ENCODE results near the gene CTBP1. TPM values are rescaled to one million over a fixed set of nuclear protein-coding genes. Genes with fewer than 3 reads are reported as not detected.

The CTBP1 gene
- total and polyA plus RNA-seq, 4 donors, result 121 to 204 (median 138) TPM

DNA sequence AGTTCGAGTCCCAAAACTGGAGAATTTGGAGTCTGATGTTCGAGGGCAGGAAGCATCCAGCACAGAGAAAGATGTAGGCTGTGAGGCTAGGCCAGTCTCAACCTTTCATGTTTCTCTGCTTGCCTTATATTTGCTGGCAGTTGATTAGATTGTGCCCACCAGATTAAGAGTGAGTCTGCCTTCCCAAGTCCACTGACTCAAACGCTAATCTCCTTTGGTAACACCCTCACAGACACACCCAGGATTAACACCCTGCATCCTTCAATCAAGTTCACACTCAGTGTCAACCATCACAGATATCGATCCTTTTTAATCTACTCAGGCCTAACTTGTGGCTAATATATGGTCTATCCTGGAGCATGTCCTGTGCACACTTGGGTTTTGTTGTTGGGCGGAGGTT is 22.8 kb upstream of the CTBP1 start:
- TF ChIP-seq, protein P1, sequence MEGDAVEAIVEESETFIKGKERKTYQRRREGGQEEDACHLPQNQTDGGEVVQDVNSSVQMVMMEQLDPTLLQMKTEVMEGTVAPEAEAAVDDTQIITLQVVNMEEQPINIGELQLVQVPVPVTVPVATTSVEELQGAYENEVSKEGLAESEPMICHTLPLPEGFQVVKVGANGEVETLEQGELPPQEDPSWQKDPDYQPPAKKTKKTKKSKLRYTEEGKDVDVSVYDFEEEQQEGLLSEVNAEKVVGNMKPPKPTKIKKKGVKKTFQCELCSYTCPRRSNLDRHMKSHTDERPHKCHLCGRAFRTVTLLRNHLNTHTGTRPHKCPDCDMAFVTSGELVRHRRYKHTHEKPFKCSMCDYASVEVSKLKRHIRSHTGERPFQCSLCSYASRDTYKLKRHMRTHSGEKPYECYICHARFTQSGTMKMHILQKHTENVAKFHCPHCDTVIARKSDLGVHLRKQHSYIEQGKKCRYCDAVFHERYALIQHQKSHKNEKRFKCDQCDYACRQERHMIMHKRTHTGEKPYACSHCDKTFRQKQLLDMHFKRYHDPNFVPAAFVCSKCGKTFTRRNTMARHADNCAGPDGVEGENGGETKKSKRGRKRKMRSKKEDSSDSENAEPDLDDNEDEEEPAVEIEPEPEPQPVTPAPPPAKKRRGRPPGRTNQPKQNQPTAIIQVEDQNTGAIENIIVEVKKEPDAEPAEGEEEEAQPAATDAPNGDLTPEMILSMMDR (IDR thresholded peaks at IDR 0.05; ENCODE audit: control extremely low read depth, extremely low read depth), result no peak
- Histone ChIP-seq H3K9me3 (ENCODE audit: control insufficient read depth in 4 of 4, insufficient read depth in 3 of 4, low read length in 3 of 4) (no peaks in the 10 kb centered on the region), H3K9ac (ENCODE audit: insufficient read depth in 1 of 2, low read length in 2 of 2) (no peak overlapping the region), H3K4me3 (no peak overlapping the region), H3K27ac (ENCODE audit: low read depth in 1 of 2, low read length in 1 of 2) (no peak overlapping the region), H3K4me1 (ENCODE audit: control insufficient read depth in 5 of 5, insufficient read depth in 5 of 5, low read length in 5 of 5) (no peaks in the 10 kb centered on the region), H3K27me3 (ENCODE audit: control insufficient read depth in 3 of 3, insufficient read depth in 3 of 3, low read length in 2 of 3) (no peaks in the 10 kb centered on the region), H3K36me3 (ENCODE audit: control insufficient read depth in 4 of 4, insufficient read depth in 4 of 4, low read length in 4 of 4) (no peaks in the 10 kb centered on the region)
- WGBS, 2 donors, result 96 to 98% methylated on average over 5 of the region's 5 CpGs
- no peak for DNase-seq
- ATAC-seq (ENCODE audit: insufficient read depth, low FRiP score), result no peak

DNA sequence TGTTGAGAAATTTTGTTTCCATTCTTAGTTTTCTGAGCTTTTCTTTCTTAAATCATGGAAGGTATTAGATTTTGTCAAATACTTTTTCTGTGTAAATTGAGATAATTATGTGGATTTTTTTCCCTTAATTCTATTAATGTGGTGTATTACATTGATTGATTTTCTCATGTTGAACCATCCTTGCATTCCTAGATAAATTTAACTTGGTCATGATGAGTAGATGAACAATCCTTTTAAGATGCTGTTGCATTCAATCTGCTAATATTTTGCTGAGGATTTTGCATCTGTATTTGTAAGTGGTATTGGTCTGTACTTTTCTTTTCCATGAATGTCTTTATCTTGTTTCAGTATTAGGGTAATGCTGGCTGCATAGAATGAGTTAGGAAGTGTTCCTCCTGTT is 20.3 kb upstream of the CTBP1 start:
- no peak for DNase-seq
- no peaks in the 10 kb centered on the region for H3K27me3 ChIP-seq (ENCODE audit: control insufficient read depth in 3 of 3, insufficient read depth in 3 of 3, low read length in 2 of 3)
- H3K9me3 ChIP-seq (ENCODE audit: control insufficient read depth in 4 of 4, insufficient read depth in 3 of 4, low read length in 3 of 4), result no peaks in the 10 kb centered on the region
- TF ChIP-seq, protein P1 (IDR thresholded peaks at IDR 0.05; ENCODE audit: control extremely low read depth, extremely low read depth), result no peak
- H3K36me3 ChIP-seq (ENCODE audit: control insufficient read depth in 4 of 4, insufficient read depth in 4 of 4, low read length in 4 of 4), result no peaks in the 10 kb centered on the region
- H3K4me1 ChIP-seq (ENCODE audit: control insufficient read depth in 5 of 5, insufficient read depth in 5 of 5, low read length in 5 of 5), result no peaks in the 10 kb centered on the region
- no peak overlapping the region for H3K9ac ChIP-seq (ENCODE audit: insufficient read depth in 1 of 2, low read length in 2 of 2)
- H3K27ac ChIP-seq (ENCODE audit: low read depth in 1 of 2, low read length in 1 of 2), result no peak overlapping the region
- ATAC-seq (ENCODE audit: insufficient read depth, low FRiP score), result no peak
- no peak overlapping the region for H3K4me3 ChIP-seq

DNA sequence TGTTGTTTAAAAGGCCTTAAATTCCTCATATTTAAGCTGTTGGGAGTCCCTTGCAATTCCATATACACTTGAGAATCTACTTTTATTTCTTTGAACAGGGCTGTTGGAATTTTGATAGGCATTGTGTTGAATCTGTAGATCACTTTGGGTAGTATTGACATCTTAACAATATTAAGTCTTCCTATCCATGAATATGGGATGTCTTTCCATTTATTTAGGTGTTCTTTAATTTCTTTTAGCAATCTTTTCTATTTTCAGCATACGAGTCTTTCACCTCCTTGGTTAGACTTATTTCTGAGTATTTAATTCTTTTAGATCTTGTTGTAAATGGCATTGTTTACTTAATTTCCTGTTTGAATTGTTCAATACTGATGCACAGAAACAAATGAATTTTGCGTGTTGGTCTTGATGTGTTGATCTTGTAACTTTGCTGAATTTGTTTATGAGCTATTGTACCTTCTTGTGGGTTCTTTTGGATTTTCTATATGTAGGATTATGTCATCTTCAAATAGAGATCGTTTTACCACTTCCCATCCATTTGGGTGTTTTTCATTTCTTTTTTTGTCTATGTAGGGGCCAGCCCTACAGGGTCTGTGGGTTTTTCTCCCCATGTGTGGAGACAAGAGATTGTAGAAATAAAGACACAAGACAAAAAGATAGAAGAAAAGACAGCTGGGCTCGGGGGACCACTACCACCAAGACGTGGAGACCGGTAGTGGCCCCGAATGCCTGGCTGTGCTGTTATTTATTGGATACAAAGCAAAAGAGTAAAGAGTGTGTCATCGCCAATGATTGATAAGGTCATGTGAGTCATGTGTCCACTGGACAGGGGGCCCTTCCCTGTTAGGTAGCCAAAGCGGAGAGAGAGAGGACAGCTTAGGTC is 18.2 kb upstream of the CTBP1 start:
- H3K9me3 ChIP-seq (ENCODE audit: control insufficient read depth in 4 of 4, insufficient read depth in 3 of 4, low read length in 3 of 4), result no peaks in the 10 kb centered on the region
- no peaks in the 10 kb centered on the region for H3K36me3 ChIP-seq (ENCODE audit: control insufficient read depth in 4 of 4, insufficient read depth in 4 of 4, low read length in 4 of 4)
- H3K4me3 ChIP-seq, result no peak overlapping the region
- no peak overlapping the region for H3K27ac ChIP-seq (ENCODE audit: low read depth in 1 of 2, low read length in 1 of 2)
- no peak overlapping the region for H3K9ac ChIP-seq (ENCODE audit: insufficient read depth in 1 of 2, low read length in 2 of 2)
- H3K4me1 ChIP-seq (ENCODE audit: control insufficient read depth in 5 of 5, insufficient read depth in 5 of 5, low read length in 5 of 5), result no peaks in the 10 kb centered on the region
- DNase-seq (no peak), ATAC-seq (ENCODE audit: insufficient read depth, low FRiP score) (no peak)
- 85 to 91% methylated on average over 9 of the region's 9 CpGs for WGBS, 2 donors
- no peaks in the 10 kb centered on the region for H3K27me3 ChIP-seq (ENCODE audit: control insufficient read depth in 3 of 3, insufficient read depth in 3 of 3, low read length in 2 of 3)
- TF ChIP-seq, protein P1 (IDR thresholded peaks at IDR 0.05; ENCODE audit: control extremely low read depth, extremely low read depth), result no peak
